ENCODE results near the gene SLC35G3.
"Not testable (repeated sequence)": the region's sequence is repeated elsewhere in the genome, so short reads cannot be mapped to it uniquely, and the experiment has no call there.

Gene SLC35G3

DNA sequence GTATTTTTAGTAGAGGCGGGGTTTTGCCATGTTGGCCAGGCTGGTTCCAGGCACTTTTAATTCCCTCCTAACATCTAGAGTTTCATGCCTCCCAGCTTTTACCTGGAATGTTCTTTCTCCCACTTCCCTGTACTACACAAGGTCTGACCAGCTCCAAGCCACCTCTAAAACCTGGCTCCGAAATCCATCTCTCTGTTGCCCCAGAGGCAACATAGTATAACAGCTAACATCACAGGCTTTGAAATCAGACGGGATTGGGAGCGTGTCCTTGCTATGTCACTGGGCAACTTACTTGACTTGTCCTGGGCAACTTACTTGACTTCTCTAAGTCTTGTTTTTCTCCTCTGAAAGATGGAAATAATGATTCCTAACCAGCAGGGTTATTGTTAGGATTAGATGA, 31.4 kb downstream of the SLC35G3 start:
- DNase-seq: no peak

DNA sequence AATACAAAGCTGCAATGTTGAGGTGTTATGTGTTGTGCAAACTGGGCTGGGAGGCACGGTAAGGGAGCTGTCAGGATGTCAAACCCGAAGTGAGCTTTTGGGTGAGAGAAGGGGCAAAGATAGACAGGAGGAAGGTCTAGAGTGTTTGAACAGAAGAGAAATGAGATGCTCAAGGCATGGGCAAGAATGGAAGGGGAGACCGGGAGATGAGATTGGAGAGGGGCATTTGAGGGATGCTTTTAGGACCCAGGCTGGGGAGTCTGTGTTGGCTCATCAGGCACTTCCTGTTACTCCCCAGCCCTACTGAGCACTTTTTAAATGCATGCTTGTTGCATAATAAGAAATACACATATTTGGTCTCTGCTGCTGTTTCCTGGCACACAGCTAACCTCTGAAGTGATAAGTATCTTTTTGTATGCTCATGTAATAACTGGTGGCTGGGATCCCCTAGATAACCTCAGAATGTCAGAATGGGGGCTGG, 32.9 kb downstream of the SLC35G3 start:
- DNase-seq: no peak

DNA sequence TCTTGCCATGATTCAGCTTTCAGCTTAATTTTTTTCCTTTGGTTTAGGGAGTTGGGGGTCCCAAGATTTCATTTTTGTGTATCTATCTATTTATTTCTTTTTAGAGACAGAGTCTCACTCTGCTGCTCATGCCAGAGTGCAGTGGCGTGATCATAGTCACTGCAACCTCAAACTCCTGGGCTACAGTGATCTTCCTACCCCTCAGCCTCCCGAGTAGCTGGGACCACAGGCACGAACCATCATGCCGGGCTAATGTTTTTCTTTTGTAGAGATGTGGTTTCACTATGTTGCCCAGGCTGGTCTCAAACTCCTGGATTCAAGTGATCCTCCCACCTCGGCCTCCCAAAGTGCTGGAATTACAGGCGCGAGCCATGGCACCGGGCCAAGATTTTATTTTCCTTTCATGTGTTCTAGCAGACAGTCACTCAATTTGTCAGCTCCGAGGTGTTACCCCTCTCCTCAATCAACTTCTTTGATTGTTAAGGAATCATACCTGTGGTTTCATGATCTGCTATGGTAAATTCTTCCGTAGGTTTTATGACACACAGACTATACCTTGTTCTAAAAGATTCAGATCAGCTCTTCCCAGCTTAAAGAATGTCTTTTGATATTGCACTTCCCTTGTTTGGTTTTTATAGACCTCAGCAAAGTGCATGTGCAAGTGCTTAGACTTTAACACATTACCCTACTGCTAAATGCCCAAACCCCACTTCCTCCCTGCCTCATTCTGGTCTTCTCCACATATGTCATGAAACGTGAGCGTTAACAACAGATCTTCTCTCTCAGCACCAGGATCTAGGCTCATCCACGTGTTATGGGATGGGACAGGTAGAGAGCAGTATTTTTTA, 33.6 kb downstream of the SLC35G3 start:
- DNase-seq: no peak

DNA sequence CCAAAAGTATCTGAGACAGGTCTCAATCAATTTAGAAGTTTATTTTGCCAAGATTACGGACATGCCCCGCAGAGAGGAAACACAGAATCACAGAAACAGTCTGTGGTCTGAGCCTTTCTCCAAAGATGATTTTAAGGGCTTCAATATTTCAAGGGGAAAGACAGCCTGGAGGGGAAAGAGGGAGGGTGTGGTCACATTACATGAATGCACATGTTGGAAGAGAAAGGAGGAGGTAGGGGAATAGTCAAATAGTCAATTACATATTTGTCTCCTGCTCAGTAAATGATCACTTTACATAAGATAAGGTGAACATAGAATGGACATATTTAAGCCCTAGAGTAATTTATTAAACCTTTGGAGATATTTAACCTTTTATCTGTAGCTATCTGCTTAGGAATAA, 34.3 kb downstream of the SLC35G3 start:
- no peak for DNase-seq

DNA sequence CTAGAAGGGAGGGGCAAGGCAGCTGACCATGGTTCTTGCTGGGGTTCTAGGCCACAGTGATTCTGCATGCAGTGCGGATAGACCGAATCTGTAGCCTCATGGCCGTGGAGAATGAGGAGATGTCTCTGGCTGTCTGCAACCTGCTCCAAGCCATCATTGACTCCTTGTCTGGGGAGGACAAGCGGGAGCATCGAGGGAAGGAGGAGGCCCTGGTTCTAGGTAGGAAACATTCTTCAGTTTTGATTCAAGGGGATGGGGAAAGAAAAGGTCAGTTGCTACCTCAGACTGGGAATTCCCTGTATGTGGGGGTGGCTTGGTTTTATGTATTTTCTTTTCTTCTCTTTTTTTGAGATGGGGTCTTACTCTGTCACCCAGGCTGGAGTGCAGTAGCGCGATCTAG, 38.9 kb downstream of the SLC35G3 start:
- no peak for DNase-seq

DNA sequence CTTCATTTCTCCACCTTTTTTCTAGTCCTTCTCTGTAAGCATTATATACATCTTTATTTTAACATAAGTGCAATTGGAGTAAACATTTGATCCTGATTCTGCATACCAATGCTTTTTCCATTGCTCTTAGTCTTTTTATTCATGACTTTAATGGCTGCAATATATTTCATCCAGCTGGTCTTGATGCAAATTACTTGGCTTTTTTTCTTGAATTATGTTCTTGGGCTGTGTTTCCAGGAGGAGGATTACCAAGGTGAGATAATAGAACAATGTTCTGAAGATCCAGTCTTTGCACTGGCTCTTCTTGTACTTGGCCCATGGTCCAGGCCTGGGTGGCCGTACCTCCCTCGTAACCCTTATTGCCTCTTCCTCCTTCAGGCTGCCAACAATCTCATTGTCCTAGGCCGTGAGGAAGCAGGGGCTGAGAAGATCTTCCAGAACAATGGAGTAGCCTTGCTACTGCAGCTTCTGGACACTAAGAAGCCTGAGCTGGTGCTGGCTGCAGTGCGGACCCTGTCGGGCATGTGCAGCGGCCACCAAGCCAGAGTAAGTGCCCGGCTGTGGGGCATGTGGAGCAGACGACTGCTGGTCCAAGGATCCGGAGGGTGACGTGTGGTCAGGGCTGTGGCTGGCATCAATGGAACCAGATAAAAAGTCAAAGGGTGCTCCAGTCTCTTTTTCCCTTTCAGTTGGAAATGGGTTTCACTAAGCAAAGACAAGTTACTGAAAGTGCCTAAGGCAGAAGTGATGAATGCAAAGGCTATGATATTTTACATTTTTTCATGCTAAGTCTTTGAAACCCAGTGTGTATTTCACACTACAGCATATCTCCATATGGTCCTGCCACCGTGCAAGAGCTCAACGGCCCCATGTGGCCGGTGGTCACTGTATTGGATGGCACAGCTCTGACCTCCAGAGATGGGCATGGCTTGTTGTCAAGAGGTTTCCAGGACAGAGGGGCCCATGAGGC, 39.7 kb downstream of the SLC35G3 start:
- no peak for DNase-seq

DNA sequence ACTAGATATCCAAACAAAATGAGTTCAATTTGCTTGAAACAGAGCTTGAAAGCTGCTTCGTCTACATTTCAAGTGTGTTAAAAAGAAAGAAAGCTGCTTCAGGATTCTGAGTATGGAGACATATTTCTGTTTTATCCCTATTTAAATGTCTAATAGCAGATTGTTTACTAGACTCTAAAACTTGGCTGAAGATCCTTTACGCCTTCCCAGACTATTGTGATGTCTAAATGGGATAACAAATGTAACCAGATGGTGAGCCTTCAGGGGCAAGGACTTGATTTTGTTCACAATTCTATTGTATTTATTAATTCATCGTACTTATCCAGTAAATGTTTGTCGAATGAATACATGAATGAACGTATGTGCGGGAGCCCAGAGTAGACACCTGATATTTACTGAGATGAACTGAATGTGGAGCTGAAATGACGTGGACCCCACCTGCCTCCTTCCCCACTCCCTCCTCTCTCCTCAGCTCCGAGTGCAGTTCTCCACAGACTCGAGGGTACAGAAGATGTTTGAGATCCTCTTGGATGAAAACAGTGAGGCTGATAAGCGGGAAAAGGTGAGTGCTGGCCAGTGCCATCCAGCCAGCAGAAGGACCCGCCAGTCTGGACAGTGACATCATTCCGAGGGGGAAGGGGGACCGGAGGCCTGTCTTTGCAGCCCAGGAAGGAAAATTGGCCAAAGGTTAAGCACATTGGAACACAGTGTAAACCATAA, 41.6 kb downstream of the SLC35G3 start:
- no peak for DNase-seq

DNA sequence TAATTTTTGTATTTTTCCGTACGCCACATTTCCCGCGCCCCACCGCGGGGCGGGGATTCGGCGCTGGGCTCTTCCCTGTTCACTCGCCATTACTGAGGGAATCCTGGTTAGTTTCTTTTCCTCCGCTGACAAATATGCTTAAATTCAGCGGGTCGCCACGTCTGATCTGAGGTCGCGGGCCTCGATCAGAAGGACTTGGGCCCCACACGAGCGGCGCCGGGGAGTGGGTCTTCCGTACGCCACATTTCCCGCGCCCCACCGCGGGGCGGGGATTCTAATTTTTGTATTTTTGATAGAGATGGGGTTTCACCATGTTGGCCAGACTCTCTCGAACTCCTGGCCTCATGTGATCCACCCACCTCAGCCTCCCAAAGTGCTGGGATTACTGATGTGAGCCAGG, 43.1 kb downstream of the SLC35G3 start:
- DNase-seq: not testable (repeated sequence)

DNA sequence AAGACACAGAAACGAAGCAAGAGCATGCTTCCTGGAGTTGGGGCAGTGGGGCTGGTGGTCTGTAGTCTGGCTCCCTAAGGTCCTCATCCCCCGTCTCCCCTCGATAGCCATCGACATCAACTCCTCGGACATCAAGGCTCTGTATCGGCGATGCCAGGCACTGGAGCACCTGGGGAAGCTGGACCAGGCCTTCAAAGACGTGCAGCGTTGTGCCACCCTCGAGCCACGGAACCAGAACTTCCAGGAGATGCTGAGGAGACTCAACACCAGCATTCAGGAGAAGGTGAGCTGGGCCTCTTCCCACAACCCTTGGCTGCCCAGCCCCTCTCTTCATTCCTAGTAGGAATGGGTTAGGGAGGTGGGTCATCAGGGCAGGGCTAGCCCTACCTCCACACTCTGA, 44.3 kb downstream of the SLC35G3 start:
- no peak for DNase-seq

DNA sequence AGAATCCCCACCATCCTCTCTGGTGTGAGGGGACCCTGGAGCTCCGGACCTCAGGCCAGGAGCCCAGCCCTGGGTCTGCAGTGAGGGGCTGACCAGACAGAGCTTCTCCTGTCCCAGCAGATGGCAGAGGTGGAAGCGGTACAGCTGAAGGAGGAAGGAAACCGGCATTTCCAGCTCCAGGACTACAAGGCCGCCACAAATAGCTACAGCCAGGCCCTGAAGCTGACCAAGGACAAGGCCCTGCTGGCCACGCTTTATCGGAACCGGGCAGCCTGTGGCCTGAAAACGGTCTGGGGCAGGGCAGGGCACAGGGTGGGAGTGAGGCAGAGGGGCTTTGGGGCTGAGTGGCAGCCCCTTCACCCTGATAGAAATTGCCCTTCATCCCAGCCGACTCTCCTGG, 46.0 kb downstream of the SLC35G3 start:
- DNase-seq: no peak

DNA sequence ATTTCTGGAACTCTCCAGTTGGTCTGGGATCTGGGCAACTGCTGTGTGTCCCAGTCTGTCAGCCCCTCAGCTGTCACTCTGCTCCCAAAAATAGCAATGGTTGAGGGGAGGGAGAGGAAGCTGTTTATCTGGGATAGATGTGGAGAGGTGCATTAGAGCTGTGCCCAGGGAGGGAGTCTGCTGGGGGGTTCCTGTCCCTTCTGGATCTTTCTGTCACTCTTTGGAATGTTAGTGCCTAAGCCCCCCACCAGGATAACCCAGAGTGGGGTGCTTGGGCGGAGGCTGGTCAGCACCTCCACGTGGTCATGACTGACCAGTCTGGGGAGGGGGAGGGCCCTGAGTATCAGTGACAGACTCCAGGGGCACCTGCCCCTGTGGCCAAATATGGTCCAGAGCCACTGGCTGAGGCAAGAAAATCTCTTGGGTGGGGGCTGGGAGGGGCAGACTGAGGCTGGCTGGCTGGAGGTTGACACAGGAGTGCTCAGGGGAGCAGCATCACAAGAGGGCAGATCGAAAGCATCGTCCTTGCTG, 46.8 kb downstream of the SLC35G3 start, which contains the start of gene UNC45B:
Gene UNC45B, plus strand, starts transcription at position 443 of the 531 bp plus-strand sequence. CDS start 447 bp downstream, outside the sequence.
- DNase-seq: no peak

DNA sequence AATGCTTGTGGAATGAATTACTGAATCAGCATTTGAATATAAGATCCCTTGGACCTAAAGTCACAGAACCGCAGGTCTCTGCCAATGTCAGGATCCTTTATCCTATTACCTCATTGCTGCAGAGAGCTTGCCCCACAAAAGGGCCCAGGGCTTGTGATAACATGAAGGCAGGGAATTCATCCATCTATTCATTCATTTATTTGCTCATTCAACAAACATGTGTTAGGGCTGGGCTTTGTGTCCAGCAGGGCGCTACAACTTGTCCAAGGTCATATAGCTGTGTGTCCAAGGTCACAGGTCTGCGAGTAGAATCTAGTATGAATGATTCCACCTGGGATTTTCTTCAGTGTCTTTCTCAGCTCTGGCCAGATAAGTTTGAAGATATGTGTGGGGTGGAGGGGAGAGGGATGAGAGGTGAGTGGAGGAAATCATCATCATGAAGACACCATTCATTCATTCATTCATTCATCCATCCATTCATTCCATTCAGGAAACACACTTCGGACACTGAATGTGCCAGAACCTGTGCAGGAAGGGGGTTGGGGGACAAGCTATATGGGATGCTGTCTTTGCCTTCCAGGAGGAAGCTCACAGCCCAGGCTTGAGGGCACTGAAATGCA, 47.9 kb downstream of the SLC35G3 start:
- no peak for DNase-seq

DNA sequence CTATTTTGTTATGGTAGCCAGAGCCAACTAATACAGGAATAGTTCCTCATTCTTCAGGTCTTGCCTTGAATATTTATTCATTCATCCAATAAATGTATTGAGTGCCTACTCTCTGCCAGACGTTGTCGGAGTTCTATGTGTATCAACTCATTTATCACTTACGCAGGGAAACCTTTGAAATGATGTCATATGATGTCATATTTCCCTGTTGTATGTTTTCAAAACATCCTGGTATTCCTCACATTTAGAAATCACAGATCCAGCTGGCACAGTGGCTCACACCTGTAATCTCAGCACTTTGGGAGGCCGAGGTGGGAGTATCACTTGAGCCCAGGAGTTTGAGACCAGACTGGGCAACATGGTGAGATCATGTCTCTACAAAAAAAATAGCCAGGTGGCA, 49.4 kb downstream of the SLC35G3 start:
- DNase-seq: no peak
